ENCODE data around the gene EDAR.
A peak's percentile ranks its signal among the peaks of the same experiment; 100 is the strongest.

Gene EDAR

DNA sequence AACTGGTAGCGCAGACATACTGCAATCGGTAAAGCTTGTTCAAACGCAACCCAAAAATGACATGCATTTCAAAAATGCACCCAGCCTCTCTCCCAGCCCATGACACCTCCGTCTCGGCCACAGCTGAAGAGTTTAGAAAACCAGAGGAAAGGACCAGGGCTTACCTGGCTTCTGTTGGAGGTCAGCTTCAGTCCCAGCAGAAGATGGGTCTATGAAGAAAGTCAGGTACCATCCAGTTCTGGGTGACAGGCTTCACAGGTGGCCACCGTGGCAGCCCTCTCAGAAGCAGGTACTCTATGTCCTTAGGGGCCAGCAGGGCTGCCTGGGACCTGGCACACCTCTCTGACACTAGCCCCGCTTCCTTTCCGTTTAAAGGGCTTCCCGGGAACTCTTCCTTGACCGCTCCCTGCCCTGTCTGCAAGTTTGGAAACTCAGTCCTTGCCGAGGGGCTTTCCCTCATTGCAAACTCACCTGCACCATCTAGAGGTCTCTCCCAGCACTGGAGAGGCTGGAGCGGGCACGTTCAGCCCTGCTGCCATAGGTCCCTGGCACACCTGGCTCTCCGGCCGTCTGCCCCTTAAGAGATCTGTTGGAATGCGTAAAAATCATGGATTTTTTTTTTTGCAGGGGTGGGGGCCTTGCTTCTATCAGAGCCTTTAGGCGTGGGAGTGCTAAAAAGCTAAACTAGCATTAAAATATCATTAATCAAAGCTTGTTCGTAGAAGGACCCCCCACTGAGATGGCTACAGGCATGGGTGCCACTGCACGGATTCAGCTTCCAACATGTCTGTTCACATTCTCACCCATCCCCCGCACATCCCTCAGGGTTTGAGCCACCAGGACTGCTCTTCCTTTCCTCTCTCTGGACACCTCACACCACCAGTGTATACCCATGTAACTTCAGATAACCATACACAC is at the start of gene EDAR:
Gene EDAR, minus strand, starts transcription at position 425 of the 918 bp plus-strand sequence. CDS start 58,206 bp downstream, outside the sequence.
- peak in 5 of 58 donors; percentile 2 to 11 (median 7) for DNase-seq

DNA sequence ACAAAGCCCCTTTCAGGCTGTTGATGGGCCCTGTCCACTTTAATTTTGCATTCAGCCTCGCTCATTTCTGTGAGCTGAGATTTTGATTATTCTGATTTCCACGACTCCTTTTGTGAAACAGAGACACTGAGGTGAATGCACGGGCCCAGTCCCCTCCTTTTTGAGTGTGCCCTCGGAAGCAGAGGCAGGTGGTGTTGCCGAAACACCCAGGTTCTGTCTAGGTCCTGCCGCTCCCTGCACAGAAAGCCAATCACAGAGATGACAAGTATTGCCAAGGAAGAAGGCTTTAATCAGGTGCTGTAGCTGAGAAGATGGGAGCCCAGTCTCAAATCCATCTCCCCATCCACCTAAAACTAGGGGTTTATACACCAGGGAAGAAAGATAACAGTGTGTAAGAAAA is 44.2 kb upstream of the EDAR start:
- DNase-seq: no peak

GRCh38 chr2:109032229-109032820 is 43.3 kb upstream of the EDAR start:
- DNase-seq: no peak

DNA sequence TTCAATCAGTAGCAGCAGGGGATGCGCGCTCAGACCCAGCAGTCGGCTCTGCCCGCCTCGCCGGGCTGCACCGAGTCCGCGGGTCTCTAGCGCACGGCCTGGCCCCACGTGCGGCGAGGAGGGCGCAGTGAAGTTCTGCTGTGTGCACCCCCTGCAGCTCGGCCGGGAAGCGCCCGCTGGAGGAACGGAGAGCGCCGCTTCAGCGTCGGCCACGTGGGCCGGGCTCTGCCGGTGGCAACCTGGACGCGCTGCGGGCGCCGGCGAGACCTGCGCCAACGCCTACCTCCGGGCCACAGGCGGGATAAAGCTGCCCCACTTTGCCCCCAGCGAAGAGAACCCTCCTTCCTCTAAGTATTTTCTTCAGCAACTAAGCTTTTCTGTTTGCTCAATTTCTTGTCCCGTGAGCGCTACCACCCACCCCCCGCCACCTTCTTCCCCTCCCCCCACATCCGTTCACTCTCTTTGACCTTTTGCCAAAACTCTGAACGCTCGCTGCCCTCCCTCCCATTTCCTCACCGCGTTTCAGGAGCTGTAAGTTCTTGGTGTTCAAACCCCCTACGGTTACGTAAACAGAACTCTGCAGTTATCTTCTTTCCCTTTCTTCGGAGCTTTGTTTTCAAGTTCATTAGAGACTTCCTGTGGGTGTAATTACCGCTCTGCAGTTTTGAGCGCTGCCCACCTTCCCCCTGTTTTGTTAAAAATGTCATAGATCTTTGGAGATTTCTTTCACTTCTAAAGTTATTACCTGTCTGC is 42.6 kb upstream of the EDAR start:
- peak in 10 of 58 donors; percentile 1 to 34 (median 10) for DNase-seq

DNA sequence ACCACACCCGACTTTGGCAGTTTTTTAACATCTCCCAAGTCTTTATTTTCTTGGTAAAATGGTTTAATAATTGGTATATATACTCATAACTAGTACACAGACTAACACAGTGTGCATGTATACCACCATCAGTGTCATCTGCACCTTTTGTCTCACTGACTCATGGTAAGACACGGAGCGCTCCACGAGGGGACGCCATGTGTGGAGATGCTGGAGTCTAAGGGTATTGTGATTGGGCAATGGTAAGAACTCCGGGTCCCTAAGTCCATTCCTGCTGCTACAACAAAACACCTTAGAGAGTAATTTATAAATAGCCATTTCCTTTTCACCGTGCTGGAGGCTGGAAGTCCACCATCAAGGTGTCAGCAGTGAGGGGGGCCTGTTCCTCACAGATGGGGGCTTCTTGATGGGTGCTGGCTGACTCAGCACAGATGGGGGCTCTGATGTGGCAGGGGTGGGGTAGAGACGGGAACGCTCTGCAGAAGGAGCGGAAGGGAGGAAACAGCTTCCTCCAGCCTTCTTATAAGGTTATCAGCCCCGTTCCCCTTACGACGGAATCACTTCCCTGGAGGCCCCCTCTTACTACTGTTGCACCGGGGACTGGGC is 42.0 kb upstream of the EDAR start:
- no peak for DNase-seq

- no peak for DNase-seq
Observed at GRCh38 chr2:109029490-109030201, 40.6 kb upstream of the EDAR start.

DNA sequence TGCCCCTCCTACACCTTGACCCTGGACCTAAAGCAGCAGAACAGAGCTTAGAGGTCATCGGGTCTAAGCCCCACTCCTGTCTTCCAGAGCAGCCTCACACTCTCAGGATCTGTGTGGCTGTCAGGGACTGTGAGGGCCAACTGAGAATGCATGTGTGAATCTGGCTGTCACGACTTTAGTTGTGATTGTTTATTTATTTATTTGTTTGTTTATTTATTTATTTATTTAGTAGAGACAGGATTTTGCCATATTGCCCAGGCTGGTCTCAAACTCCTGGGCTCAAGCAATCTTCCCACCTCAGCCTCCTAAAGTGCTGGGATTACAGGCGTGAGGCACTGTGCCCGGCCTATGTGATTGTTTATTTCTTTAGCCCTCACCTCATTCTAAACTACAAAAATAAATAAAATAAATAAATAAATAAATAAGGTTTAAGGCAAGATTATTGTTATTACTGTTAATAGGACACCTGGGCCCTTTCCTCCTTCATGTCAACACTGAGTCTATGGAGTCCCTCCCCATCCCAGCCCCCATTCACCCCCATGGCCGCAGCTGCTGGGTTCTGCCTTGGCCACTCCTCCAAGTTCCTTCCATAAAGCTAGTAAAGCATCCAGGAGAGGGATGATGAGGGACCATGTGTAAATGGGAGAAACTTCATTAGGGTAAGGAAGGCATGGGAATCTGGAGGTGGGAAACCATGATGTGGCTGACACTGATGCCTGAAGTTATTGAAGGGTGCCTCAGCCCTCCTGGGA is 39.9 kb upstream of the EDAR start:
- DNase-seq: no peak

DNA sequence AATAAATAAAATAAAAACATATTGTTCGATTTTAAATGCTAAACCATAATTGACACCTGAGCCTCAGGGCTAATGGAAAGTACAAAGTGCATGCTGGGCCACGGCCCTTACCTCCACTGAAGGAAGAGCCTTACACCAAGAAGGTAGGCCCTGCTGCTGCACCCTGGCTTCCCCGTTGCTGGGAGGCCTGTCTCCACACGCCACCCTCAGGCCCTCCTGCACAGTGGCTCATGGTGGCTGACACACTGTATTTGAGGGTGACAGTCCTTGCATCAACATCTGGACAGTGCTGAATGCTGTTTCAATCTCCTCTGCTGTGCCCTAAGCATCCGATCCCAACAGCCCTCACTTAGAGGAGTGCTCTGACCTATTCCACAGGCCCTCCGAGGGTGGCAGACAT is 39.3 kb upstream of the EDAR start:
- DNase-seq: no peak

GRCh38 chr2:109027702-109028101 is 38.7 kb upstream of the EDAR start:
- DNase-seq: no peak

- DNase-seq: no peak
Observed at GRCh38 chr2:109024477-109024876, 35.5 kb upstream of the EDAR start.

GRCh38 chr2:109021895-109022300 is 32.9 kb upstream of the EDAR start:
- DNase-seq: no peak

- DNase-seq: no peak
Observed at GRCh38 chr2:109020217-109020637, 31.2 kb upstream of the EDAR start.

- DNase-seq: no peak
Observed at GRCh38 chr2:109018452-109018851, 29.4 kb upstream of the EDAR start.

DNA sequence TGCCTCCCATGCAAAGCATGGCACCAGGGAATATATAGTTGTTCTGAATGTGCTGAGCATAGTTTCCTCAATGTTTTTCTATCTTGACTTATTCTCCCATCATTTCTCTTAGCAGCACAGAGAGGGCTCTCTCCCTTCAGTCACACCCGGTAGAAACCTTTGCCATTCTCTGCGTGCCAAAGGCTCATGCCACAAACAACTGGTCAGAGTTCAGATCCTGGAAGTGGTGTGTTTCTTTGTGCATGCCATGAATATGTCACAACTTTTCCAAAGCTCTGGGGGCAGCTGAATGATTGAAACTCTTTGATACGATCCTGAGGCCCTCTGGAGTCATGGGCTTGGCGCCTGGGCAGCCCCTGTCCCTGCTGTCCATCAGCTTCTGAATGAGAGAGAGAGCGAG is 28.0 kb upstream of the EDAR start:
- no peak for DNase-seq

DNA sequence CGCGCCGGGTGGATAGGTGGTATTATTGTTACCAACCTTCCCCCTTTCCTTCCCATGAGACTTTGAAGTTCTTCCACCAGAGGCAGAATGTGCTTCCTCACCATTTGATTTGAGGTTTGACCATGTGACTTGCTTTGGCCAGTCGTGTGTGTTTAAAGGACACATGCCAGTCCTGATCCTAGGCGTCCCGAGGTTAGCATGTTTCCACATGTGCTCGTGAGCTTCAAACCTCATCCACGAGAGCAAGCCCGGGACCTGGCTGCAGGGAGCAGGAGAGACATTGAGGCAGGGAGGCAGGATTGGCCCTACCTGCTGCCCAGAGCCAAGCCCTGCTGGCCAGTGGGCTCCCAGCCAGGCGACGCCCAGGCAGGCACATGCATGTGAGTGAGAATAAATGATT is 27.4 kb upstream of the EDAR start:
- no peak for DNase-seq

- DNase-seq: no peak
Observed at GRCh38 chr2:109014476-109014875, 25.5 kb upstream of the EDAR start.

DNA sequence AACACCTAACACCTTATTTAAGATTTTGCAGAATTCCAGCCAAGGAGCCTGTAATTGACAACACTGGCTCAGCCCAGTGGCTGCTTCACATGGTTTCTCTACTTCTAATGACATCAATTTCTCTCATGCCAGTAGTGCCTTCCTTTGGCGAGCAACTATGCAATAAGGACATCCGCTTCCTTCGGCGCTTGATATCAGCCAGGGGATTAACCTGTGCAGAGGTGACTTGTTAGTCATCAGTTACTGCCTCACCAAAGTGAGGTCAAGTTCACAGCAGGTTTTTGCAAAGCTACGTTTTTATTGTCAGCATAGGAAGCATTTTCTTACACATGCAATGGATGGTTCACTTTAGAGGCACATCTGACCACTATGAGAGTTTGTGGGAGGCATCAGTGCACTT is 24.0 kb upstream of the EDAR start:
- DNase-seq: no peak

DNA sequence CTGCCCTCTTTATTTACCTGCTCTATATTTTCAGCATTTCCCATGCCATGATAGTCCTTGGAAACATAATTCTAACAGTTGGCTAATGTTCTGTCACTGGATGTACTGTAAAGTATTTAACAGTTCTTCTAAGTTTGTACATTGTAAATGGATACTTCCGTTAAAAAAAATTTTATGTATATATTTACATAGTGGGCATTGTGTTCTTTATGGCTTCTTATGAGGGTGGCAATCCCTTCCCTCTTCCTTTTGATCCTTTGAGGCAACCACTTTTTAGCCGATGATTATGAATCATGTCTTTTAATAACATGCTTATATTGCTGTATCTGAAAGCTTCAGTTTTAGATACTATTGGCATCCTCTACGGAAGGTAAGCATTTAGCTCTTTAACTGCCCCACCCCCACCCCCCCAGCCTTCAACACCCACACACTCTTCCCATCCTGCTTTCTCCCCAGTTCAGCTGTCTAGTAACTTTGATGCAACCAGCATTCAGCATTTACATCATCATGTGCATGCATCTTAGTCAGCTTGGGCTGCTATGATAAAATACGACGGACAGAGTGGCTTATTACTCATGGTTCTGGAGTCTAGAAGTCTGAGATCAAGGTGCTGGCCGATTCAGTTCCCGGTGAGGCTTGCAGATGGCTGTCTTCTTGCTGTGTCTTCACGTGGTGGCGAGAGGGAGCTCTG is 21.0 kb upstream of the EDAR start:
- no peak for DNase-seq

- no peak for DNase-seq
Observed at GRCh38 chr2:109006971-109007370, 18.0 kb upstream of the EDAR start.
